Activated CD4-positive, alpha-beta T cell treated with anti-CD3 and anti-CD28 coated beads, Interleukin-2, amount 50 U/mL, for 48 hours (primary cell): ENCODE results near the gene RHBDF1.

Experiments
- DNase-seq, 2 experiments: peaks; one replicate each; pipeline ENCODE4 v3.0.0-alpha.2; 2020

RHBDF1 gene

DNA sequence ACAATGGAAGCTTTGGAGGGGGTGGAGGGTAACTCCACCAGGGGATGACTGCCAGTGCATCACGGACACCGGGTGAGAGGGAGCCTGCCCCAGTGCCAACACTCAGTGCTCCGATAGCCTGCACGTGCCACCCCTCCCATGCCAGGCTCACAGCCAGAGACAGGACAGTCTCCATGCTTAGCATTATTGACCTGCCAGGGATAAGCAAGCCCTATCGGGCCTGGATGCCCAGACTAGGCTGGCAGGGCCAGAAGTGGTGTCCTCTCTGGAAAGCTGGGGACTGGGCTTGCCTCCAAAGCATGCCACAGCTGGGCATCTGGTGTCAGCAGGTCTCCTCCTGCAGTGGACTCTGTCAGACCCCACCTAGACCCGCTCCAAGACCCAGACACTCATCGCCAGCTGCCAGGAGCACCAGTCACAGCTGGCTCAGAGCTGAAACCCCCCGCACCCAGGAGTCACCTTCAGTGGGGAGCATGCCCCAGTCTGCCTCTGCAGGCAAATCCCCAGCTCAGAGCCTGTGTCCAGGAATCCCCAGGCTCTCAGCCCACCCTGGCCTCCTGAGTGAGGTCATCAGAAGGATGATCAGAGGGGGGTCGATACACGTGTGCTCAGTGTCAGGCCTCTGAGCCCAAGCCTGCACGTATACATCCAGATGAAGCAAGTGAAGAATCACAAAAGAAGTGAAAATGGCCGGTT is 1.8 kb upstream of the RHBDF1 start:
- DNase-seq, result no peak

DNA sequence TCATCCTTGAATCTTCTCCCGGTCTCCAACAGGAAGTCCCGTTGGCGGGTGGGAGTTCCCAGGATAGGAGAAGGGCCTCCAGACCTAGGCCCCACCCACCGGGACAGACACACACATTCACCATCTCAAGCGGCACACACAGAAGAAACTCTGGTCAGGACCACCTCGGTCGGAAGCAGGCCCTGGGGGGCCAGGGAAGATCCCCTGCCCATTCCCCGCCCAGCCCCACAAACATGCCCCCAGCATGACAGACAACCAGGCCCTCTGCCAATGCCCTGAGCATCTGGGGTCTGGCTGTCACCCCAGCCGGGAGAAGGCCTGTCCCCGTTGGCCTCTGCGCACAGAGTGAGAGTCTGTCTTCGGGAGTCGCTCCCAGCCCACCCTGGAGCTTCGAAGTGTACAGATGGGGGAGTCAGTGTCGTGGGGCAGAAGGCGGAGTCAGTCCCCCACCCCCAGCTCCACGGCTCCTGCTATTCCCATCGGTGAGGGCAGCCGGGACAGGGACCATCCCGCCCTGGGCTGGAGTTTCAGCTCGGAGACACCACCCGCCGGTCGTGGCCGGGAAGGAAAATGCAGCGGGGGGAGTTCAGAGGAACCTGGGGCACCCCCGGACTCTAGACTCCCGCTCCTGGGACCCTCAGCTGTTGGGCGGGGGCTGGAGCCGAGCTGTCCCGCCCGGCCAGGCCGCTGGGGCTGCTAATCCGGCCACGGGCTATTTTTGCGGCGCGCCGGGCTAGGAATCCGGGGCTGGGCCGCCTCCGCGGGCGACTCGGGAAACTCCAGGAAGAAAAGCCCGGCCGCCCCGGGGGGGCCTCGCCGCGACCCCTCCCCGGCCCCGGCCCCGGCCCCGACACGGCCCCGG is 660 bp downstream of the RHBDF1 start:
- DNase-seq, result no peak

DNA sequence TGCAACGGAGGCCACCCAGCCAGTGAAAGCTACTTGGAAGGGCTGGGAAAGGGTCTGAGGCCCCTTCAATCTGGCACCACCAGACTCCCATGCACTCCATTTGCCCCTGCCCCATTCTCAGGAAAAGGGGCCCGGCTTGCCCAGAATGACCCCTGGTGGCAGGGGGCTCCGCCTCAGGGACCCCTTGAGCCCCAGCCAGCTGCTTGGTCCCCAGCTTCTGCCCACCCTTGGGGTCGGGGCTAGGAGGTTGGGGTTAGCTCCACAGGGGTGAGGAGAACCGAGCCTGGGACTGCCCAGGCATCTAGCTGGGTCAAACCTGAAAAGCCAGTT is 1.3 kb downstream of the RHBDF1 start:
- no peak for DNase-seq

DNA sequence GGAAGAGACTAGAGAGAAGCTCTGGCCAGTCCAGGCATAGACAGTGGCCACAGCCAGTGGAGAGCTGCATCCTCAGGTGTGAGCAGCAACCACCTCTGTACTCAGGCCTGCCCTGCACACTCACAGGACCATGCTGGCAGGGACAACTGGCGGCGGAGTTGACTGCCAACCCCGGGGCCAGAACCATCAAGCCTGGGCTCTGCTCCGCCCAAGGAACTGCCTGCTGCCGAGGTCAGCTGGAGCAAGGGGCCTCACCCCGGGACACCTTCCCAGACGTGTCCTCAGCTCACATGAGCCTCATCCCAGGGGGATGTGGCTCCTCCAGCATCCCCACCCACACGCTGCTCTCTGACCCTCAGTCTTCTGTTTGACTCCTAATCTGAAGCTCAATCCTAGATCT is 3.2 kb downstream of the RHBDF1 start:
- no peak for DNase-seq

DNA sequence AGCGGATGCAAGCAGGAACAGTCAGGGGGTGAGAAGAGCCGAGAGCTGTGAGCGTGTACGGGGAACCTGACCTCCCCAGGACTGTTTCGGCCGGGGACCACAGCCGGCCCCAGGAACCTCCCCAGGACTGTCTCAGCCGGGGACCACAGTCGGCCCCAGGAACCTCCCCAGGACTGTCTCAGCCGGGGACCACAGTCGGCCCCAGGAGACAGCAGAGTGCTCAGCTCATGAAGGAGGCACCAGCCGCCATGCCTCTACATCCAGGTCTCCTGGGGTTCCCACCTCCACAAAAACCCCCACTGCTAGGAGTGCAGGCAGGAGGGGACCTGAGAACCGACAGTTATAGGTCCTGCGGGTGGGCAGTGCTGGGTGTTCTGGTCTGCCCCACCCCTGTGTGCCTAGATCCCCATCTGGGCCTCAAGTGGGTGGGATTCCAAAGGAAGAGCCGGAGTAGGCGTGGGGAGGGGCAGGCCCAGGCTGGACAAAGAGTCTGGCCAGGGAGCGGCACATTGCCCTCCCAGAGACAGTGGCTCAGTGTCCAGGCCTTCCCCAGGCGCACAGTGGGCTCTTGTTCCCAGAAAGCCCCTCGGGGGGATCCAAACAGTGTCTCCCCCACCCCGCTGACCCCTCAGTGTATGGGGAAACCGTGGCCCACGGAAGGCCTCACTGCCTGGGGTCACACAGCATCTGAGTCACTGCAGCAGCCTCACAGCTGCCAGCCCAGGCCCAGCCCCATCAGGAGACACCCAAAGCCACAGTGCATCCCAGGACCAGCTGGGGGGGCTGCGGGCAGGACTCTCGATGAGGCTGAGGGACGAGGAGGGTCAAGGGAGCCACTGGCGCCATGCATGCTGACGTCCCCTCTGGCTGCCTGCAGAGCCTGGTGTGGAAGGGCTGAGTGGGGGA is 4.3 kb downstream of the RHBDF1 start:
- no peak for DNase-seq

DNA sequence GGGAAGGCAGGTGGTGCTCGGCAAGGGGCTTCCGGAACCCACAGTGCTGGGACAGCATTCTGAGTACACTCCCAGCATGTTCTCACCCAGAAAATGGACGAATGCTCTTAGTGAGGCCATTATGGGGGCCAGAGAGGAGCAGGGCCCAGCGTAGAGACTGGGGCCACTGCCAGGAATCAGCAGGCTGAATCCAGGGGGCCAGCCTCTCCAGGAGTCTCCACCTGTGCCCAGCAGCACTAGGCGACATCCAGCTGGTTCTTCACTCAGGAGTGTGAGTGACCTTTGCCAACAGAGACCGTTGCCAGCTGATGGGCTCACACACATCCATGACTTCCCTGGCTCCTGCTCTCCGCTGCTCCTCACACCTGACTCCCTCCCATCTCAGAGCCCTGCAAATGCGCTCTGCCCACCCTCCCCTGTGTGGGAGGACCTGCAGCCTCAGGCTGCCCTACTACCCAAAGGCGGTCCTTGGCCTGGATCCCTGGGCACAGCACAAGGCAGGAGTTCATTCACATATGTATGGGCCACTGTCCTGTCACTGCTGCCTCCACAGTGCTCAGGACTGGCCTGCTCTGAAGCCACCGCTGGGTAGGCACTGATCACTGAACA is 5.1 kb downstream of the RHBDF1 start:
- DNase-seq, result no peak

DNA sequence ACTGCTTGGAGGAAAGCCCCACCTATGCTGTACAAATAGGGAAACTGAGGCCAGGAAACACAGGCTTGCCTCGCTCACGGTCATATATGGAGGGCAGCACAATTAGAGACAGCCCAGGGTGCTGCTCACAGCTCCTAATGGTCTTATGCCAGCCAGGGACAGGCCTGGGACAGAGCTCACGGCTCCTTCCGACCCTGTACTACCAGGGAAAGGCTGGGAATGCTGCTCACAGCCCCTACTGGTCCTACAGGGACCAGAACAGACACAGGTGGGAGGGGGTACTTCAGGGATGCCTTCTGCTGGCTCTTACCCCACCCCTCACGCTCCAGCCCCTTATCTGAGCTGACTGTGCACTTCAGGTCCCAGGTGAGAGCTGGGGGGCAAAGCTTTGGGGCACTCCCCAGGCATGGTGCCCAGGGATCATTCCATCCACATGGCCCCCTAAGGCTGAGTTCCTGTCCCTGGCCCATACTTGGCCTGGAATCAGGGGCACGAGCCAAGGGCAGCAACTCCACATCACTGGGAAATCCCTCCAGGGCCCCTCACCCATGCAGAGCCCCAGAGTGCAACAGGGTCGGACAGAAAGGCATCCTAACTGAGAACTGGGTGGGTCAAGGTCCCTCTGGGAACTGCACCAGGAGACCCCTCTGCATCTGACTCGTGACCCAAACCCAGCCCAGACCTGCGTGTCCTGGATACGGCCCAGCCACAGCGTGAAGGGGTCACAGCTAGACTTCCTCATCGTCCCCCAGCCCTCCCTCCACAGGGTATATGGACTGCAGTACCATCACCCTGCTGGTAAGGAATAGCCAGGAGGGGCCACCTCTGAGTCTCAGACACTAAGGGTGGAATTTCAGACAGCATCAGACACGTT is 5.9 kb downstream of the RHBDF1 start:
- DNase-seq, result no peak

DNA sequence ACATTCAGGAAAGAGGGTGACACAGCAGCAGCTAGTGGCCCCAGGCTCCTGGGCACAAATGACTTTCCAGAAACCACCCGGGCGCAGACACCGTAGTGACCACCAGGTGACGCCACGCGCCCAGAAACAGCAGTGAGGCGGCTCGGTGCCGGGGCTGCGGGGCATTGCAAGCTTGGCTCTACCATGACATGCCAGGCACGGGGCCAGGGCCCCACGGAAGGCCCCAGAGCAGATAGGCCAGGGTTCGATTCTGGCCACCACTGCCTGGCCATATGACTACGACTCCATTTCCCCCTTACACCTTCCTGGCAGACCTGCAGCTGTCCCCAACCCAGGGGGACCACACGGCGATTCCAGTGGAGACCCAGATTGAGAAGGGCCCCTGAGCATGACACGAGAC is 6.7 kb downstream of the RHBDF1 start:
- DNase-seq, result peak; percentile 89 to 90

DNA sequence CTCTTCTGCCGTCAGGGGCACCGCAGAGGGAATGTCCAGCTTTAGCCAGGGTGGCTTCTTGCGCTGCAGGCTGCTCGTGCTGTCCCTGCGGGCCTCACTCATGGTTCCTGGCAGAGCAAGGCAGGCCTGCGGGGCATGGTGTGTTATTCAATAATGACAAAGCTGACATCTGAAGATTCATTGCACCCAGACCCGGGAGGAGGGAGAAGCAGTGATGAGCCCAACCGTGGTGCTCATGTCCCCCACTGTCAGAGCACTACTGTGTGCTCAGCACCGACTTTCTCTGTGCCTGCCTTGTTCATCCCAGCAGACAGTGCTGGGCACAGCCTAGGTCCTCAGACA is 7.5 kb downstream of the RHBDF1 start:
- DNase-seq, result no peak

DNA sequence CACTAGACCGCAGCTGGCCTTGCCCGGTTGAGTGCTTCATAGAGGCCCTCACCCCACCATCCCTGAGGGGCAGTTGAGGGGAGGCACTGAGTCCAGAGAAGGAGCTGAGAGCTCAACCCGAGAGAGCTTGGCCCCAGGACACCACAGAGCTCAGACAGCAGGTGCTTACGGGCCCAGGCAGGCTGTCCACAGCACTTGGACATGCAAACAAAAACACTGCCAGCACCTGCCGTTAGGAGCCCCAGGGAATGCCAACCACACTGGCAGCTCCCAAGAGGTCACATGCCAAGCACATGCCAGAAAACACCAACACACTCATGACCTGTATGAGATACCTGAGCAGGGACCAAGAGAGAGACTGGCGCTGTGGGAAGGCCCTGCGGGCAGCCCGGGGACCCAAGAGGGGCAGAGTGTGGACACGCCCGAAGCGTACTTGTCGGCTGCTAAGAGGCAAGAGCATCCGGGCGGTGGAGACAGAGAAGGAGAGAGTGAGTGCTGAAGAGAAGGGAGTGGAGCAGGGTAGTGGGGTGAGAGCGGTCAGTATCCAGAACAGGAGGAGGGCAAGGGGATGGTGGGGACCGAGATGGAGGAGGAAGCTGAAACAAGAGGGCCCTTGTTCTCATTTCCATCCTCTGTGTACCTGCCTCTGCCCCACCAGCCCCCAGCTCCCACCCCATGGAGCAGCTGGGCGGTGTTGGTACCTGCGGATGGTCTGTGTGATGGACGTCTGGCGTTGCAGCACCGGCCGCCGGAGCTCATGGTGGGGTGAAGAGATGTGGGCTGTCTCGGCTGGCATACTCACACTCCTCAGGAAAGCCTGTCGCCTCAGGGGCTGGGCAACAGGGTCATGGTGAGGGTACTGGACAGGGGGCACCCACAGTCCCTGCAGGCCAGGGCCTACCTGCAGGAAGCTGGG is 8.2 kb downstream of the RHBDF1 start:
- no peak for DNase-seq

DNA sequence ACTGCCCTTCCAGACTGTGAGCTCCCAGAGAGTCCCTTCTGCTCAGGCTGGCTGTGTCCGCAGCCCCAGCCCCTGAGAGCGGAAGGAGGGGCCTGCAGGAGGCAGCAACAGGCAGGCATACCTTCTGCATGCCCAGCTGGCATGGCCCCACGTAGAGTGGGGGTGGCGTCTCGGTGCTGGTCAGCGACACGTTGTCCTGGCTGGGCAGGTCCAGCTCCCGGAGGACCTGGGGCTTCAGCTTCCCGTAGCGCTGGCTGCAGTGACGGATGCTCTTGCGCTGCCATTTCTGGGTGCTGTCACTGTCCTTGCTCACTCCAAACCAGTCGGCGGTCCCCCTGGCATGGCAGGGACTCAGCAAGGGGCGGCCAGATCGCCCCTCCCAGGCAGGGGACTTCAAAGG is 9.0 kb downstream of the RHBDF1 start:
- no peak for DNase-seq

DNA sequence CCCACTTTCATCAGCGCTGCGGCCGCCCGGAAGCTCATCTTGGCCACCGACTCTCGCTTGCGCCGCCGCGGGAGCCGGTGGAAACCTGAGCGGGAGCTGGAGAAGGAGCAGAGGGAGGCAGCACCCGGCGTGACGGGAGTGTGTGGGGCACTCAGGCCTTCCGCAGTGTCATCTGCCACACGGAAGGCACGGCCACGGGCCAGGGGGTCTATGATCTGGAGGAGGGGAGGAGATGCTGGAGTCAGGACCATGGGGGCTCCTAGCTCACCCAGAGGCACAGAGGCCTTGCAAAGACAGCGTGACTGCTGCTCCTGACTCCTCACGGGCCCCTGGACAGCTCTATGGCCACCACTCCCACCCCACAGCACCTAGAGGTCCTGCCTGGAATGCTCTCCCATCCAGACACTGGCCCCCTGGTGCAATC is 9.5 kb downstream of the RHBDF1 start:
- DNase-seq, result no peak

DNA sequence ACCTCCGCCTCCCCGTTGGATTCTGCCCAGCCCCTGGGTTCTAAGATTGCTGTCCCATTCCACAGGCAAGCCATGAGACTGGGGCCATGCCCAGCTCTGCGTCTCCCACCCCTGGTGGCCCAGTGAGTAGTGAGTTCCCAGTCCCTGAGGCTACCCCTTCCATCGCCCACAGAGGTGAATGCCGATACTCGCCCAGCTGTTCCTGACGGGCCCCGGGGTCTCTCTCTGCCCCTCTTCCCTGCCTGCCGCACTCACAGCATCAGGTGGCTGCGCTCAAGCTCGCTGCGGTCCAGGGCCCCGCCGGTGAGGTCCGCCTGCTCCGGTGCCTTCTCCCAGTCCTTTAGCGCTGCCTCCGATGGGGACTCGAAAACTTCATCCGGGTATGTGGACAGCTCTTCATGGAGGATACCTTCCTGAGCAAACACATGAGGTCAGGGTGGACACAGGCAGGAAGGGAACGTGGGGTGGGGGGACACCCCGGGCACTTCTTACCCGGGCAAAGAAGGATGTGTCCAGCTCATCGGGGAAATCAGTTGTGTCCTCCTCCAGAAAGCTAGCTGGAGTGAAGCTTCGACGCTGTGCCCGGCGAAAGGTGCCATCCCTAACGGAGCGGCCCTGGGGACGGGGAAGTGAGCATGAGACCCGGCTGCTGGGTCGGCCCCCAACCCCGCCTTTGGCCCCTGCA is 10.0 kb downstream of the RHBDF1 start:
- no peak for DNase-seq

DNA sequence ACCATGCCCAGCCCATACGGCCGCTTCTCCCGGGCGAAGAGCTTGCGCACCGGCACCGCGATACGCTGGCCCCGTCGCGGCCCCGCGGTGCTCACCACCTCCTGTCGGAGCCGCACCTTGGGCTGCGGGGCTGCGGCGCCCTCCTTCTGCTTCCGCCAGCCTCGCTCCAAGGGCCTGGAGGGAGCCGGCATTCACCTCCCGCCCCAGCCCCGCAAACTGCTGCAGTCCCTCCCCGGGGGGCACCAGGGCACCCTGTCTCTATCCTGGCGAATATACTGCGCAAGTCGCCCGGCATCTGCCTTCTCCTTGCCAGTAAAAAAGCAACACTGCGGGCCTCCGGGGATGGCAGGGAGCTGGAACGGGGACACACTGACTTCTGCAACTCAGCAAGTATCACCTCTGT is 10.6 kb downstream of the RHBDF1 start:
- no peak for DNase-seq

DNA sequence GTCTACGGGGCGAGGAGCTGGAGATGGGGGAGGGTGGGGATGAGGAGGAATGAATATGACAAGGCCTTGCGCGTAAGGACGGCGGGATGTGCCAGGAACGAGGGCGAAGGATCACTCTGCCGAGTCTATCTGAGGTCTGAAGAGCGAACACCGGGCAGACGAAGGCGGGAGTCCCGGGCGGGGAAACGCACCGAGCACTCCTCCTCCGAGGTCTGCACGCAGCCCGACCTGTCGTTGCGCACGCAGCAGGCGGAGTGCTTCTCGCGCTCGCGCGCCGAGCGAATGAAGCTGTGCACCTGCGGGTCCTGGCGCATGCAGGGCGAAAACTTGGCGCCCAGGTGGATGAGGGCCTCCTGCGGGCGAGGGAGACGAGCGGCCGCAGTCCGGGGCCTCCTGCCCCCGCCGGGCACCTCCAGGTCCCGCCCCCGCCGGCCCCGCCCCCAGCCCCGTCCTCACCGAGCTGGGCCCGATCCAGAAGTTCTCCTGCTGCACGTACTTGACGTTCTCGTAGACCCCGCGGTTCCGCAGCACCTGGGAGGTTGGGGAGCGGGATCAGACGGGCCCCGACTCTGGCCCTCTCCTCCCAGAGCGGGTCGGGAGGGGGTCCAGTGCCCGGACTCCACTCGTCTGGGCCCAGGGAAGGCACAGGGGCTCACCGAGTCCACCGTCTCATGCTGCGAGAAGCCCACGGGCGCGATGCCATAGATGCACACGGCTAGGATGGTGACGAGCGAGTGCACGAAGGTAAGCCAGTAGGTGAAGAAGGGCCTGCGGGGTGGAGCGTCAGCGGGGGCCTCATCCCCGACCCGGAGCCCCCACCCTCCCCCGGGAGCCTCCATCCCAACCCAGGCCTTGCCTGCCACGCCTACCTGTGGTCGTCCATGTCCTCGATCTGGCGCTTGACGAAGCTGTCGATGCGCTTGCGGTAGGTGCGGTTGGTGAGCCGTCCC is 11.2 kb downstream of the RHBDF1 start:
- no peak for DNase-seq

DNA sequence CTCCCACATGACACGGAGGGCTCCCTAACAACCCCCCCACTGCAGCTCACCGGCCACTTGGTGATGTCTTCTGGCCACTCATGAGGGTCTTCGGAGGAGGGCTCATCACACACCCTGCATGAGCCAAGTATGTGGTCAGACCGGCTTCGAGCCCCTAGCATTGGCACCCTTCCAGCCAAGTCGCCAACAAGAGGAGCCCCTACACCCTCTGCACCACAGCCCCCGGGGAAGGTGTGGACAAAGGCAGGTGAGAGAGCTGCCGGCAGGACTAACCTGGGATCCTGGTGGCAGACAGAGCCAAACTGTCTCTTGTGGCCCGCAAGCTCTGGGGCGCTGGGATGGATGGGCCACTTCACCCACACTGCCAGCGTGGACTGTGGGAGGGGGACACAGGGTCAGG is 12.3 kb downstream of the RHBDF1 start:
- no peak for DNase-seq

DNA sequence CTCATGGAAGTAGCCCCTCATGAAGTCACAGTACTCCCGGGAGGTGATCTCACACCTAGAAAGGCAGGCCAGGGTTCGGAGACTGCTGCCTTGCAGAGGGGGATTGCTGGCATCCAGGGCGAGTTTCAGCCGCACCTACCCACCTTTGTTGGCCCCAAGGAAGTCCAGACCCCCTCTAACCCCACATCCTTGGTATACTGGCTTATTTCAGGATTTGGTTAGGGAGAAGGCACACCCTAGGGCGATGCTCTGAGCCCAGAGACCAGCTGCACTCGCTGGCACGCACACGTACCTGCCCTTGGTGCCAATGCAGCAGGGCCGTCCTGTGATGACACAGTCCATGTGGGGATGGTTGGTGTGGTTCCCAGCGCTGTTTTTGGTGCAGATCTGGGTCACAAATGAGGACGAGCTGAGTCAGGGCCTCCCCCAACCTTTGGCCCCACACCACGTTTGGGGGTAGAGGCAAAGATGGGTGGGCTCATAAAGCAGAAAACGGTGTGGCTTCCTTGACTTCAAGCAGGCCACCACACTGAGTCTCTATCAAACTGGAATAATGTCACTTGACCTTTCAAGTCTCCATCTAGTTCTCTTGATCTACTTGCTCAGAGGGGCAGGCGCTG is 12.9 kb downstream of the RHBDF1 start:
- no peak for DNase-seq
